ENCODE results near the gene DTNB. TPM values are rescaled to one million over a fixed set of nuclear protein-coding genes. Genes with fewer than 3 reads are reported as not detected.

Gene DTNB
- total and polyA plus RNA-seq, 10 of the 15 experiments (the other 5 are each of a cell fraction or from before 2014, with no cell fraction given) = 4.5 to 30.6 (median 11.9) TPM

DNA sequence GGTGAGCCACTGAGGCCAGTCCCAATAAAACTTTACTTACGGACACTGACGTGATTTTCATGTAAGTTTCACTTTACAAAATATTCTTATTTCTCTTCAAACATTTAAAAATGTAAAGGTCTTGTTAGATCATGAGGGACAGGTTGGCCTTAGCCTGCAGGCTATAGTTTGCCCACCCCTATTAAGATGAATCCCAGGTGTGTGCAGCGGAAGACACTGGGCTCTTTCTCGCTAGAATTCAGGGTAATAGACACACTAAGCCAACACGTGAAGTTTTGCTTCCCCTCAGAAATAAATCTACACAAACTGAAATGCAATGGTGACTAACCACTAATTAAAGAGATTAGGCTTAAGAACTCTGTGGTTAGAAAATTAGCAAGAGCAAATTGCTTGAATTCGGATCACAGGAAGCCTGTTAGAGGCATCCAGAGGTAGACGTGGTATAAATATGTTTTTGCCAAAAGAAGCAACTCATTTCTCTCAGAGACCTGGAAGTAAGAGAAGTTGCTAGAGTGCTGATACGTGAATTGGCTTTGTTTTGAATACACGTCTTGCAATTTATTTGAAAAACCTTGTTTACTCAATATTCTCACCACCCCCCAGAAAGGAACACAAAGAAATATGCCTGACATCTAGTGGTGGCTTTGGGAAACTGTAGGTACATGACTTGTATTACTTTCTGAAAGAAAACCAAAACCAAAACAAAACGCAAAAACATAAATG is 151.6 kb downstream of the DTNB start (continued):
- TF ChIP-seq, protein P1, sequence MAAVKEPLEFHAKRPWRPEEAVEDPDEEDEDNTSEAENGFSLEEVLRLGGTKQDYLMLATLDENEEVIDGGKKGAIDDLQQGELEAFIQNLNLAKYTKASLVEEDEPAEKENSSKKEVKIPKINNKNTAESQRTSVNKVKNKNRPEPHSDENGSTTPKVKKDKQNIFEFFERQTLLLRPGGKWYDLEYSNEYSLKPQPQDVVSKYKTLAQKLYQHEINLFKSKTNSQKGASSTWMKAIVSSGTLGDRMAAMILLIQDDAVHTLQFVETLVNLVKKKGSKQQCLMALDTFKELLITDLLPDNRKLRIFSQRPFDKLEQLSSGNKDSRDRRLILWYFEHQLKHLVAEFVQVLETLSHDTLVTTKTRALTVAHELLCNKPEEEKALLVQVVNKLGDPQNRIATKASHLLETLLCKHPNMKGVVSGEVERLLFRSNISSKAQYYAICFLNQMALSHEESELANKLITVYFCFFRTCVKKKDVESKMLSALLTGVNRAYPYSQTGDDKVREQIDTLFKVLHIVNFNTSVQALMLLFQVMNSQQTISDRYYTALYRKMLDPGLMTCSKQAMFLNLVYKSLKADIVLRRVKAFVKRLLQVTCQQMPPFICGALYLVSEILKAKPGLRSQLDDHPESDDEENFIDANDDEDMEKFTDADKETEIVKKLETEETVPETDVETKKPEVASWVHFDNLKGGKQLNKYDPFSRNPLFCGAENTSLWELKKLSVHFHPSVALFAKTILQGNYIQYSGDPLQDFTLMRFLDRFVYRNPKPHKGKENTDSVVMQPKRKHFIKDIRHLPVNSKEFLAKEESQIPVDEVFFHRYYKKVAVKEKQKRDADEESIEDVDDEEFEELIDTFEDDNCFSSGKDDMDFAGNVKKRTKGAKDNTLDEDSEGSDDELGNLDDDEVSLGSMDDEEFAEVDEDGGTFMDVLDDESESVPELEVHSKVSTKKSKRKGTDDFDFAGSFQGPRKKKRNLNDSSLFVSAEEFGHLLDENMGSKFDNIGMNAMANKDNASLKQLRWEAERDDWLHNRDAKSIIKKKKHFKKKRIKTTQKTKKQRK (IDR thresholded peaks at IDR 0.05; ENCODE audit: low read depth, low read length) = no peak
- TF ChIP-seq NFIC (IDR thresholded peaks at IDR 0.05; ENCODE audit: low read depth, low read length) (peak; percentile 70), SIN3A (IDR thresholded peaks at IDR 0.05; ENCODE audit: low read depth, low read length) (no peak), CHD4 (IDR thresholded peaks at IDR 0.05) (no peak), PRDM15 (CRISPR knock-in tag; IDR thresholded peaks at IDR 0.05) (no peak), CHD1 (IDR thresholded peaks at IDR 0.05; ENCODE audit: low read depth, low read length) (no peak)

Measured in GM12878 (cell line).